Esophagus squamous epithelium (tissue), 5 donors: Measurements from ENCODE around the gene HECW1. TPM values are rescaled to one million over a fixed set of nuclear protein-coding genes. Genes with fewer than 3 reads are reported as not detected.

Source experiments
- DNase-seq: peaks from one replicate; lab custom pipeline; 2025; lab: John Stamatoyannopoulos, UW
- H3K27ac ChIP-seq, 4 donors: fragments of 200-600 bp; sonication (generic); one replicate each; pipeline ENCODE4 v1.5.1; 2016 to 2019; ENCODE audit warnings: mild to moderate bottlenecking in 1 of 4
- H3K27me3 ChIP-seq, 4 donors: fragments of 200-600 bp; sonication (generic); 1 replicate in 3 of 4; 2 replicates in 1 of 4; pipeline versions ENCODE4 v1.5.1 to v1.6.0; 2017 to 2021; ENCODE audit warnings: antibody characterized with exemption in 1 of 4
- H3K36me3 ChIP-seq, 3 donors: fragments of 200-600 bp; sonication (generic); one replicate each; pipeline ENCODE4 v1.5.1; 2016 to 2019
- H3K4me1 ChIP-seq, 3 donors: fragments of 200-600 bp; sonication (generic); one replicate each; pipeline ENCODE4 v1.5.1; 2017 to 2019
- H3K4me3 ChIP-seq, 4 donors: fragments of 200-600 bp; sonication (generic); 1 replicate in 3 of 4; 2 replicates in 1 of 4; pipeline ENCODE4 v1.5.1; 2016 to 2019; ENCODE audit warnings: mild to moderate bottlenecking in 2 of 4, moderate library complexity in 1 of 4
- H3K9me3 ChIP-seq, 3 donors: fragments of 200-600 bp; sonication (generic); one replicate each; pipeline ENCODE4 v1.5.1; 2016 to 2019
- POLR2A ChIP-seq, 4 donors: fragments of 450-650 bp; IDR thresholded peaks; one replicate each; pipeline ENCODE4 v1.6.1; 2017; ENCODE audit warnings: antibody characterized with exemption in 4 of 4, mild to moderate bottlenecking in 4 of 4, moderate library complexity in 3 of 4
- WGBS, 2 donors: methylation state at CpG; one replicate each; pipeline ENCODE4 v1.1.5; 2018; 5-methylcytosine and 5-hydroxymethylcytosine counted together
- intact Hi-C: fragments of 100-400 bp; cut with DNase I; formaldehyde crosslinking; loops from one replicate; pipeline ENCODE4 v1.15.0; 2022
- total RNA-seq, 4 donors: library from RNA; depleted of rRNA; stranded (reverse); fragments of >200 nt; gene quantifications; one replicate each; pipeline ENCODE4 v1.1.0, GENCODE V29; 2016
- TF ChIP-seq, protein P1 (sequence below), 6 experiments: fragments of 450-650 bp in 4 of 6; fragments of 200-600 bp in 2 of 6; sonication (generic) in 2 of 6; IDR thresholded peaks; one replicate each; pipeline ENCODE4 v1.5.1; 2016 to 2019; ENCODE audit warnings: antibody characterized with exemption in 6 of 6, mild to moderate bottlenecking in 4 of 6, moderate library complexity in 4 of 6
- donor health status: DM: yes; HTN: yes; CAD: no.

The HECW1 gene
- total RNA-seq, 4 donors from 2014 or later: 0.18 to 0.57 (median 0.19) TPM; not detected in 1

DNA sequence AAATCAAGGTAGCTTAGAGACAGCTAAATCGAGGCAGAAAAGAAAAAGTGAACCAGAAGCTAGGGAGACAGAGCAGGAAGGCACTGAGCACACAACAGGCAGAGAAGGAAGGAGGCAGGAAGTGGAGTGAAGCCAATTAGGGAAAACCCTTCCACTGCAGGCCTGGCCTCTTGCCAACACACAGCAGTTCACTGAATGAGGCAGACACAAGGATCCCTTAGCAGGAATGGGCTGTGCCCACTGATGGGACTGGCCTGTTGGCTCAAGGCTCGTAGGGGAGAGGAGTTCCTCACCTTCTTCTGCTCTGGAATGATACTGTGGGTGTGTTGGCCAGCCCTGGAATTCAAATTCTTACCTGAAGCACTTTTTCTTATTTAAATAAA lies 250.2 kb downstream of the HECW1 start:
- intact Hi-C loops: no loop called here
- WGBS, 2 donors: 53 to 57% methylated on average over 1 to 2 of the region's 2 CpGs
- H3K4me1 ChIP-seq: peaks cover 0 to 3% (median 0%) of the 10 kb centered on the region in 3 donors

GRCh38 chr7:43363035-43363791 lies 250.8 kb downstream of the HECW1 start:
- DNase-seq: no peak
- H3K27ac ChIP-seq: no peak overlapping the region
- no peaks in the 10 kb centered on the region for H3K27me3 ChIP-seq
- H3K4me3 ChIP-seq: no peak overlapping the region
- intact Hi-C loops: no loop called here
- H3K4me1 ChIP-seq: peaks cover 0 to 3% (median 0%) of the 10 kb centered on the region in 3 donors
- no peaks in the 10 kb centered on the region for H3K9me3 ChIP-seq
- TF ChIP-seq POLR2A (IDR thresholded peaks at IDR 0.05): no peak
- TF ChIP-seq, protein P1, sequence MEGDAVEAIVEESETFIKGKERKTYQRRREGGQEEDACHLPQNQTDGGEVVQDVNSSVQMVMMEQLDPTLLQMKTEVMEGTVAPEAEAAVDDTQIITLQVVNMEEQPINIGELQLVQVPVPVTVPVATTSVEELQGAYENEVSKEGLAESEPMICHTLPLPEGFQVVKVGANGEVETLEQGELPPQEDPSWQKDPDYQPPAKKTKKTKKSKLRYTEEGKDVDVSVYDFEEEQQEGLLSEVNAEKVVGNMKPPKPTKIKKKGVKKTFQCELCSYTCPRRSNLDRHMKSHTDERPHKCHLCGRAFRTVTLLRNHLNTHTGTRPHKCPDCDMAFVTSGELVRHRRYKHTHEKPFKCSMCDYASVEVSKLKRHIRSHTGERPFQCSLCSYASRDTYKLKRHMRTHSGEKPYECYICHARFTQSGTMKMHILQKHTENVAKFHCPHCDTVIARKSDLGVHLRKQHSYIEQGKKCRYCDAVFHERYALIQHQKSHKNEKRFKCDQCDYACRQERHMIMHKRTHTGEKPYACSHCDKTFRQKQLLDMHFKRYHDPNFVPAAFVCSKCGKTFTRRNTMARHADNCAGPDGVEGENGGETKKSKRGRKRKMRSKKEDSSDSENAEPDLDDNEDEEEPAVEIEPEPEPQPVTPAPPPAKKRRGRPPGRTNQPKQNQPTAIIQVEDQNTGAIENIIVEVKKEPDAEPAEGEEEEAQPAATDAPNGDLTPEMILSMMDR (IDR thresholded peaks at IDR 0.05): no peak
- WGBS, 2 donors: 79 to 81% methylated on average over 4 of the region's 6 CpGs
- H3K36me3 ChIP-seq: no peaks in the 10 kb centered on the region

More for the DNA sequence above, 250.2 kb downstream of the HECW1 start:
- Histone ChIP-seq H3K27me3 (no peaks in the 10 kb centered on the region), H3K36me3 (no peaks in the 10 kb centered on the region), H3K9me3 (no peaks in the 10 kb centered on the region), H3K4me3 (no peak overlapping the region), H3K27ac (no peak overlapping the region)
- TF ChIP-seq POLR2A (IDR thresholded peaks at IDR 0.05): no peak
- TF ChIP-seq, protein P1 (IDR thresholded peaks at IDR 0.05): no peak
- no peak for DNase-seq

GRCh38 chr7:43364391-43364790 lies 251.9 kb downstream of the HECW1 start:
- Histone ChIP-seq H3K4me1 (peaks cover 0 to 3% (median 0%) of the 10 kb centered on the region in 3 donors), H3K4me3 (no peak overlapping the region), H3K36me3 (no peaks in the 10 kb centered on the region), H3K27me3 (no peaks in the 10 kb centered on the region), H3K27ac (no peak overlapping the region), H3K9me3 (no peaks in the 10 kb centered on the region)
- no peak for TF ChIP-seq POLR2A (IDR thresholded peaks at IDR 0.05)
- TF ChIP-seq, protein P1 (IDR thresholded peaks at IDR 0.05): no peak
- WGBS, 2 donors: 90 to 92% methylated on average over 7 of the region's 7 CpGs
- no peak for DNase-seq
- intact Hi-C loops: no loop called here

- no peak overlapping the region for H3K4me3 ChIP-seq
- H3K9me3 ChIP-seq: no peaks in the 10 kb centered on the region
- intact Hi-C loops: no loop called here
- H3K36me3 ChIP-seq: no peaks in the 10 kb centered on the region
- H3K27ac ChIP-seq: no peak overlapping the region
- H3K4me1 ChIP-seq: no peaks in the 10 kb centered on the region
- TF ChIP-seq, protein P1 (IDR thresholded peaks at IDR 0.05): no peak
- TF ChIP-seq POLR2A (IDR thresholded peaks at IDR 0.05): no peak
- DNase-seq: no peak
- WGBS, 2 donors: 11 to 21% methylated on average over 6 of the region's 6 CpGs
- no peaks in the 10 kb centered on the region for H3K27me3 ChIP-seq
These were observed 260.4 kb downstream of the HECW1 start for GRCh38 chr7:43372676-43373355.
